HPDE6-E6E7 (cell line): ENCODE data around the gene GHRHR.

Experiments
- DNase-seq: peaks from one replicate; pipeline ENCODE4 v3.0.0; 2011; ENCODE audit warnings: missing footprints; ENCODE audit errors: extremely low spot score

The GHRHR gene

GRCh38 chr7:30963842-30964241 is at the start of gene GHRHR:
GHRHR (plus strand) TSS chr7:30963953; CDS start chr7:30964069, 116 bp downstream.
- DNase-seq: no peak

GRCh38 chr7:30914596-30914995 is 49.2 kb upstream of the GHRHR start:
- no peak for DNase-seq

GRCh38 chr7:30915005-30915601 is 48.6 kb upstream of the GHRHR start:
- no peak for DNase-seq

GRCh38 chr7:30915751-30916150 is 48.0 kb upstream of the GHRHR start:
- DNase-seq: no peak

- no peak for DNase-seq
Measured at GRCh38 chr7:30916255-30916654, 47.5 kb upstream of the GHRHR start.

GRCh38 chr7:30916767-30917166 is 47.0 kb upstream of the GHRHR start:
- no peak for DNase-seq

GRCh38 chr7:30917216-30917893 is 46.4 kb upstream of the GHRHR start:
- no peak for DNase-seq

- no peak for DNase-seq
Measured at GRCh38 chr7:30918676-30919075, 45.1 kb upstream of the GHRHR start.

- no peak for DNase-seq
Measured at GRCh38 chr7:30920021-30920583, 43.7 kb upstream of the GHRHR start.

GRCh38 chr7:30920584-30921539 is 42.9 kb upstream of the GHRHR start:
- DNase-seq: no peak

- no peak for DNase-seq
Measured at GRCh38 chr7:30921540-30922401, 42.0 kb upstream of the GHRHR start.

- no peak for DNase-seq
Measured at GRCh38 chr7:30922596-30922995, 41.2 kb upstream of the GHRHR start.

GRCh38 chr7:30923009-30923773 is 40.6 kb upstream of the GHRHR start:
- DNase-seq: no peak

GRCh38 chr7:30923774-30924413 is 39.9 kb upstream of the GHRHR start:
- no peak for DNase-seq

- DNase-seq: no peak
Measured at GRCh38 chr7:30924624-30925023, 39.1 kb upstream of the GHRHR start.

GRCh38 chr7:30925117-30925516 is 38.6 kb upstream of the GHRHR start:
- no peak for DNase-seq

- no peak for DNase-seq
Measured at GRCh38 chr7:30925913-30926312, 37.8 kb upstream of the GHRHR start.

- no peak for DNase-seq
Measured at GRCh38 chr7:30926313-30926712, 37.4 kb upstream of the GHRHR start.

GRCh38 chr7:30927040-30927439 is 36.7 kb upstream of the GHRHR start:
- no peak for DNase-seq

GRCh38 chr7:30927559-30927958 is 36.2 kb upstream of the GHRHR start:
- no peak for DNase-seq
